Lower lobe of right lung (tissue), 2 donors: Measurements from ENCODE around the gene GPX4. TPM values are rescaled to one million over a fixed set of nuclear protein-coding genes. Genes with fewer than 3 reads are reported as not detected.

ENCODE experiments used
- ATAC-seq, 2 donors: fragments of 200-7000 bp; cut with Tn5 transposase; one replicate each; pipeline ENCODE4 v1.9.1; 2020 to 2022; ENCODE audit warnings: mild to moderate bottlenecking in 2 of 2, moderate library complexity in 2 of 2
- DNase-seq: peaks from one replicate; pipeline ENCODE4 v3.0.0-alpha.2; 2020
- H3K27ac ChIP-seq: fragments of 200-600 bp; one replicate; pipeline ENCODE4 v1.8.0; 2022
- H3K27me3 ChIP-seq: fragments of 200-600 bp; one replicate; pipeline ENCODE4 v1.8.0; 2022; ENCODE audit warnings: low read depth
- H3K36me3 ChIP-seq: fragments of 200-600 bp; one replicate; pipeline ENCODE4 v1.8.0; 2022; ENCODE audit warnings: mild to moderate bottlenecking
- H3K4me1 ChIP-seq: fragments of 200-600 bp; one replicate; pipeline ENCODE4 v1.8.0; 2022
- H3K4me3 ChIP-seq: fragments of 200-600 bp; one replicate; pipeline ENCODE4 v1.8.0; 2022; ENCODE audit warnings: mild to moderate bottlenecking
- H3K9me3 ChIP-seq: fragments of 200-600 bp; one replicate; pipeline ENCODE4 v1.8.0; 2022
- intact Hi-C: fragments of 100-400 bp; cut with DNase I; formaldehyde crosslinking; loops from one replicate; pipeline ENCODE4 v1.11.0; 2022
- total RNA-seq: library from RNA; stranded (reverse); fragmentation: NEBNext Ultra II Directional; extraction: Animal tissue kit (Norgen Biotek cat#: 25700); gene quantifications from one replicate; pipeline ENCODE4 v1.2.1, GENCODE V29; 2021
- TF ChIP-seq, protein P1 (sequence below): fragments of 200-600 bp; IDR thresholded peaks from one replicate; pipeline ENCODE4 v1.8.0; 2022; ENCODE audit warnings: antibody characterized with exemption, mild to moderate bottlenecking
- donor health status: DM: no; HTN: yes; CAD: no; lungs with severe emphysema.

GPX4 gene
- total RNA-seq, 1 donor from 2014 or later: 378 TPM

DNA sequence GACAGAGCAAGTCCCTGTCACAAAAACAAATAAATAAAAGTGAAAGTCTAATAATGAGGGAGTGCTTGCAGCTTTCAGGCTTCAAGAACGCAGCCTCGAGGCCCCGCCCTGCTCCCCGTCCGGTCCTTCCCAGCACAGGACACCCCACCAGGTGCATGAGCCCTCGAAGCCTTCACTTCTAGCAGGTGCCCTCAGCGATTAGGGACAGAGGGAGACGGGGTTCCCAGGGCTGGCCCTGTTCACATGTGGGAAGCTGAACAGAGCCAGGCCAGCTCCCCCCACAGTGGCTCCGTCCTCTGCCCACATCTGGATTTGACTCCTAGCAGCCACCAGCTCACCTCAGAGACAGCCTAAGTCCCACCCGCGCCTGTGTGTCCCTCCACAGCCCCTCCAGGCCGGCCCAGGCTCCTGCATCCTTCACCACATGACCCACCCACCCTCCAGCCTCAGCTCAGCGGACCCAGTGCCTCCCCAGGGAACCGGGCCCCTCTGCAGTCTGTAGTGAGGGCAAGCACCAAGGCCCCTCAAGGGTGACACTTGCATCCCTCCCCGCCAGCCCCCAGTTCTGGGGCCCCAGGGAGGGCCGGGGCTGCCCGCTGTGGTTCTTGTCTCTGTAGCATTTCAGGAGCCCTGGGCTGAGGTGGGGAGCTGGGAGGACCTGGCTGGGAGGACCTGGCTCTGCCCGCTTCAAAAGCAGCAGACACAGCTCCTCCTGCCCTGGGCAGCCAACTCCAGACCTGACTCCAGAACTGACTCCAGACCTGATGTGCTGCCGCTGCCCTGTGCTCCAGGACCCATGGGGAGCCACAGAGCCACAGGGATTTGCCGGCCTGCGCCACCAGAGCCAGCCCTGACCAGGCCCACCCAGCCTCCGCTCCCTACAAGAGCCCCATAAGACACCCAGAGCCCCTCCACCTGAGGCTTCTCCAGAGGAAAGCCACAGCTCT, 27.2 kb downstream of the GPX4 start:
- no peaks in the 10 kb centered on the region for H3K9me3 ChIP-seq
- intact Hi-C loops: no loop called here
- ATAC-seq (peak; percentile 0 to 1), DNase-seq (no peak)
- peak overlapping the region; percentile 85 for H3K4me3 ChIP-seq
- peaks cover 36% of the 10 kb centered on the region for H3K36me3 ChIP-seq
- no peaks in the 10 kb centered on the region for H3K27me3 ChIP-seq
- H3K4me1 ChIP-seq: peaks cover 90% of the 10 kb centered on the region
- H3K27ac ChIP-seq: peak overlapping the region; percentile 97
- TF ChIP-seq, protein P1, sequence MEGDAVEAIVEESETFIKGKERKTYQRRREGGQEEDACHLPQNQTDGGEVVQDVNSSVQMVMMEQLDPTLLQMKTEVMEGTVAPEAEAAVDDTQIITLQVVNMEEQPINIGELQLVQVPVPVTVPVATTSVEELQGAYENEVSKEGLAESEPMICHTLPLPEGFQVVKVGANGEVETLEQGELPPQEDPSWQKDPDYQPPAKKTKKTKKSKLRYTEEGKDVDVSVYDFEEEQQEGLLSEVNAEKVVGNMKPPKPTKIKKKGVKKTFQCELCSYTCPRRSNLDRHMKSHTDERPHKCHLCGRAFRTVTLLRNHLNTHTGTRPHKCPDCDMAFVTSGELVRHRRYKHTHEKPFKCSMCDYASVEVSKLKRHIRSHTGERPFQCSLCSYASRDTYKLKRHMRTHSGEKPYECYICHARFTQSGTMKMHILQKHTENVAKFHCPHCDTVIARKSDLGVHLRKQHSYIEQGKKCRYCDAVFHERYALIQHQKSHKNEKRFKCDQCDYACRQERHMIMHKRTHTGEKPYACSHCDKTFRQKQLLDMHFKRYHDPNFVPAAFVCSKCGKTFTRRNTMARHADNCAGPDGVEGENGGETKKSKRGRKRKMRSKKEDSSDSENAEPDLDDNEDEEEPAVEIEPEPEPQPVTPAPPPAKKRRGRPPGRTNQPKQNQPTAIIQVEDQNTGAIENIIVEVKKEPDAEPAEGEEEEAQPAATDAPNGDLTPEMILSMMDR: no peak

DNA sequence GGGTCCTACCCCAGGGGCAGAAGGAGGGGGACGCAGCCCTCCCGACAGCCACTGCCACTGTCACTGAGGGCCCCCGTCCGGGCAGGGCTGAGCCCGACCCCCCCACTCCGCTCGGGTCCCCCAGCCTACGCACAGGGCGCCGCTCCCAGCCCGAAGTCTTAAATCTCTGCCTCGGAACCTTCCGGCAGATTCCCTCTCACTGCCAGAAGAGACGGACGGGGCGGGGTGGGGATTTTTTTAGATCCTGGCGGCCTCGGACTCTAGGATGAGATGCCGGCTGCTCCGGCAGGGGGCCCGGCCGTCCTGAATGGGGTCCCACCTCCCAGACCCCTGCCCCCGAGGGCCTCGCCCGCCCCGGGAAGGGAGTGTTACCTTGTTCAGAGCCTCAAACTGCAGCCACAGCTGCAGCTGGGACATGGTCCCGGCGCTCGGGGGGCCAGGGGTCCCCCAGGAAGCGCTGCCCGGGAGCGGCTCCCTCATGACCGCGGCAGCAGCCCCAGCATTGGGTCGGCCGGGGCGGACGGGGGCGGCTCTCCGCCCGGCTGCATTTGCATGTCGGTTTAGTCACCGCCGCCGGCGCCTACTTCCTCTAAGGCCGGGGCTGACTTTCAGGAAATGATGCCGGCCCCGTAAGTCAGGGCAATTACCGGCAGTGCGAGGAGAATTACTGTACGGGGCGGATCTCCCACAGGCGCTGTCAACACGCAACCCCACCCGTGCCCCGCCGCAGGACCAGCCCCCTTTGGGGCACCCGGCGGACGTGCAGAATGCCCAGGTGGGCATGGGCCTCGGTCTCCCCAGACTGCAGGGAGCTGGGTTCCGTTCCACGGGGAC, 28.1 kb downstream of the GPX4 start:
- ATAC-seq (peak; percentile 83 to 84), DNase-seq (peak; percentile 95)
- Histone ChIP-seq H3K36me3 (peaks cover 29% of the 10 kb centered on the region), H3K27ac (peak overlapping the region; percentile 97), H3K9me3 (no peaks in the 10 kb centered on the region), H3K27me3 (no peaks in the 10 kb centered on the region), H3K4me3 (peak overlapping the region; percentile 85), H3K4me1 (peaks cover 90% of the 10 kb centered on the region)
- TF ChIP-seq, protein P1: peak; percentile 10
- intact Hi-C loops: no loop called here

DNA sequence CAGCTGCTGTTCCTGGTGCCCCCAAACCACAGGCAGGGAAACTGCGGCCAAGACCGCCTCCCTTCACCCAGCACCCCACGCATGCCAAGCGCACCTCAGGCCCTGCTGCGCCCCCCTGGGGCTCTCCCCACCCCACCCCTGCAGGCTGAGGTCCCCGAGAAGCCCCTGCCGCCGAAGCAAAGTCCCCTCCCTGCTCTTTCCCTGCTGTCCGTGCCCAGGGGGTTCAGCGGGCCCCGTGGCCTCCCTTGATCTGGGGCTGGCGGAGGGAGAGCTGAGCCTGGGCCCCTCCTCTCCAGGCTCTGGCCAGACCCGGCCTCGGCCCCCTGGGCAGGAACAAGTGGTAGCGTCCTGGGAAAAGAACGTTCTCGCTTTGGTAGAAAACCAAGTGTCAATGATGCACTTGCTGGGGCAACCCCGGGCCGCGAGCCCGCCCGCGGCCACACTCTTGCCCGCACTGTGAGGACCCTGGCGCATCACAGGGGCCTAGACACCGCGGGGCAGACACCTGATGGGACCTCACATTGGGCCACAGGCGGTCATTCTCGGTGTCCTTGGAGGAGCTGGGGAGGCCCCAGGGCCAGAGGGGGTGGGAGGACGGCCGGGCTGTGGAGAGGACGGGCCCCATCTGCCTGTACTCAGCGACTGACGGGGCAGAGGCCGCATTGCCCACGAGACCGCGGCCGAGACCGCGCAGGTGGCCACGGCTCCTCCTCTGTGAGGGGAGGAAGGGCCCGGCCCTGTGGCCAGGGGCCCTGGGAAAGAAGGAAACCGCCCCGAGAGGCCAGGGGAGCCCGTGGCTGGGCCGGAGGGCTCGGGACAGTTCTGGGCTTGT, 29.0 kb downstream of the GPX4 start:
- Histone ChIP-seq H3K4me3 (peak overlapping the region; percentile 85), H3K4me1 (peaks cover 81% of the 10 kb centered on the region), H3K27me3 (no peaks in the 10 kb centered on the region), H3K27ac (peak overlapping the region; percentile 97), H3K36me3 (peaks cover 21% of the 10 kb centered on the region), H3K9me3 (no peaks in the 10 kb centered on the region)
- peak; percentile 8 to 20 for ATAC-seq
- intact Hi-C loops: no loop called here
- DNase-seq: peak; percentile 66
- TF ChIP-seq, protein P1: no peak

DNA sequence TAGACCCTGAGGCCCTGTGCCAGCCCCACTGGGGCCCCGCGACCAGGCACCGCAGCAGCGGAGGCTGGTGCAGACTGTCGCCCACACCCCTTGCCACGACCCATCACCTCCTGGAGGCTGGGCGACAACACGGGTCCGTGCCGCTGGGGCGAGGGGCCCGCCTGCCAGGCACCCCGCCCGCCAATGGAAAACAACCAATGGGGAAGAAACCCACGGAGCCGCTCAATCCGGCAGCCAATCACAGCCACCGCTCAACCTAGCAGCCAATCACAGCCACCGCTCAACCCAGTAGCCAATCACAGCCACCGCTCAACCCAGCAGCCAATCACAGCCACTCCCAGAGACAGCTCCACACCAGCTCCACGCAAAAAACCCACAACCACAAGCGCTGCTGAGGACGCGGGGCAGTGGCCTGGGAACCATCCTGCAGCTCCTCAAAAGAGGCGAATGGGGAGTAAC, 29.7 kb downstream of the GPX4 start:
- Histone ChIP-seq H3K4me1 (peaks cover 77% of the 10 kb centered on the region), H3K4me3 (peak overlapping the region; percentile 85), H3K9me3 (no peaks in the 10 kb centered on the region), H3K36me3 (peaks cover 15% of the 10 kb centered on the region), H3K27ac (peak overlapping the region; percentile 97), H3K27me3 (no peaks in the 10 kb centered on the region)
- intact Hi-C loops: no loop called here
- TF ChIP-seq, protein P1: no peak
- peak; percentile 68 for DNase-seq
- ATAC-seq: peak; percentile 16 to 44

DNA sequence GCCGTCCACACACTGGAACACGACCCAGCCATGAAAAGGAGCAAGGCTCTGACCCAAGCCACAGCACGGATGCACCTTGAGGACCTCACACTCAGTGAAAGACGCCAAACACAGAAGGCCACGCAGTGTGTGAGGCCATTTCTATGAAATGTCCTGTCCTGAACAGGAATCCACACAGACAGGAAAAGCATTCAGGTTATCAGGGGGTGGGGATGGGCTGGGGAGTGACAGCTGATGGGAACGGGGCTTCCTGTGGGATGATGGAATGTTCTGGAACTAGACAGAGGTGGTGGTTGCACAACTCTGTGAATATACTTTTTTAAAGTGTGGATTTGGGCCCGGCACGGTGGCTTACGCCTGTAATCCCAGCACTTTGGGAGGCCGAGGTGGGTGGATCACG, 30.6 kb downstream of the GPX4 start:
- intact Hi-C loops: no loop called here
- TF ChIP-seq, protein P1: no peak
- Histone ChIP-seq H3K36me3 (peaks cover 18% of the 10 kb centered on the region), H3K27ac (peak overlapping the region; percentile 97), H3K9me3 (no peaks in the 10 kb centered on the region), H3K4me3 (no peak overlapping the region), H3K27me3 (no peaks in the 10 kb centered on the region), H3K4me1 (peaks cover 70% of the 10 kb centered on the region)
- no peak for ATAC-seq
- no peak for DNase-seq
